HG03159 (cell line): ENCODE measurements around the gene BTBD8.
"Not testable (repeated sequence)": the region's sequence is repeated elsewhere in the genome, so short reads cannot be mapped to it uniquely, and the experiment has no call there.

Experiments
- ATAC-seq: cut with Tn5 transposase; IDR thresholded peaks from one replicate; pipeline ENCODE4 v1.9.1; 2021; ENCODE audit warnings: mild to moderate bottlenecking, moderate library complexity; ENCODE audit not compliant: unreplicated experiment

The BTBD8 gene

GRCh38 chr1:92080128-92080985, at the start of gene BTBD8:
BTBD8 (plus strand) TSS chr1:92080345; CDS start chr1:92080572, 227 bp downstream.
- ATAC-seq: peak; percentile 97

GRCh38 chr1:92030656-92031107, 49.5 kb upstream of the BTBD8 start:
- no peak for ATAC-seq

GRCh38 chr1:92031281-92032110, 48.6 kb upstream of the BTBD8 start:
- ATAC-seq: no peak

- no peak for ATAC-seq
Observed at GRCh38 chr1:92037400-92037799, 42.7 kb upstream of the BTBD8 start.

GRCh38 chr1:92038695-92039346, 41.3 kb upstream of the BTBD8 start:
- no peak for ATAC-seq

- no peak for ATAC-seq
Observed at GRCh38 chr1:92040971-92041370, 39.2 kb upstream of the BTBD8 start.

- ATAC-seq: no peak
Observed at GRCh38 chr1:92043621-92044020, 36.5 kb upstream of the BTBD8 start.

- ATAC-seq: no peak
Observed at GRCh38 chr1:92045766-92046495, 34.2 kb upstream of the BTBD8 start.

GRCh38 chr1:92051948-92052347, 28.2 kb upstream of the BTBD8 start:
- ATAC-seq: no peak

- ATAC-seq: no peak
Observed at GRCh38 chr1:92065042-92065441, 15.1 kb upstream of the BTBD8 start.

GRCh38 chr1:92066321-92066720, 13.8 kb upstream of the BTBD8 start:
- ATAC-seq: no peak

- ATAC-seq: no peak
Observed at GRCh38 chr1:92070892-92071291, 9.3 kb upstream of the BTBD8 start.

GRCh38 chr1:92074446-92074845, 5.7 kb upstream of the BTBD8 start:
- not testable (repeated sequence) for ATAC-seq

GRCh38 chr1:92075311-92075710, 4.8 kb upstream of the BTBD8 start, which contains the start of gene SETSIP:
SETSIP (minus strand) TSS chr1:92075411; CDS start chr1:92075411, 0 bp downstream.
- no peak for ATAC-seq

GRCh38 chr1:92076363-92076762, 3.8 kb upstream of the BTBD8 start:
- ATAC-seq: no peak

GRCh38 chr1:92078077-92078476, 2.1 kb upstream of the BTBD8 start:
- ATAC-seq: not testable (repeated sequence)

- no peak for ATAC-seq
Observed at GRCh38 chr1:92079441-92079840, 704 bp upstream of the BTBD8 start.

- no peak for ATAC-seq
Observed at GRCh38 chr1:92081031-92081430, 886 bp downstream of the BTBD8 start.

GRCh38 chr1:92084651-92085050, 4.5 kb downstream of the BTBD8 start:
- ATAC-seq: no peak

- no peak for ATAC-seq
Observed at GRCh38 chr1:92085727-92086126, 5.6 kb downstream of the BTBD8 start.
